HTR-8/SVneo (cell line): ENCODE results near the gene PLXNA3.

Experiments
- DNase-seq: peaks from one replicate; pipeline ENCODE4 v3.0.0; 2011; ENCODE audit warnings: low spot score, mixed read lengths; ENCODE audit not compliant: insufficient read length
- FAIRE-seq: peaks from 2 replicates; lab custom pipeline; 2011; peaks lifted over from hg19 to GRCh38; lab: Jason Lieb, UNC

PLXNA3 gene

GRCh38 chrX:154517101-154517781 is 59.2 kb downstream of the PLXNA3 start:
- FAIRE-seq (no peak), DNase-seq (no peak)

GRCh38 chrX:154519389-154519788 is 61.3 kb downstream of the PLXNA3 start:
- DNase-seq (no peak), FAIRE-seq (no peak)

- DNase-seq = no peak
Measured at GRCh38 chrX:154525606-154526490, 67.8 kb downstream of the PLXNA3 start.

GRCh38 chrX:154526901-154527675 is 69.0 kb downstream of the PLXNA3 start:
- DNase-seq = no peak
- no peak for FAIRE-seq

More at GRCh38 chrX:154525606-154526490, 67.8 kb downstream of the PLXNA3 start:
- FAIRE-seq = no peak
